ENCODE results near the gene PHETA1.

The PHETA1 gene

DNA sequence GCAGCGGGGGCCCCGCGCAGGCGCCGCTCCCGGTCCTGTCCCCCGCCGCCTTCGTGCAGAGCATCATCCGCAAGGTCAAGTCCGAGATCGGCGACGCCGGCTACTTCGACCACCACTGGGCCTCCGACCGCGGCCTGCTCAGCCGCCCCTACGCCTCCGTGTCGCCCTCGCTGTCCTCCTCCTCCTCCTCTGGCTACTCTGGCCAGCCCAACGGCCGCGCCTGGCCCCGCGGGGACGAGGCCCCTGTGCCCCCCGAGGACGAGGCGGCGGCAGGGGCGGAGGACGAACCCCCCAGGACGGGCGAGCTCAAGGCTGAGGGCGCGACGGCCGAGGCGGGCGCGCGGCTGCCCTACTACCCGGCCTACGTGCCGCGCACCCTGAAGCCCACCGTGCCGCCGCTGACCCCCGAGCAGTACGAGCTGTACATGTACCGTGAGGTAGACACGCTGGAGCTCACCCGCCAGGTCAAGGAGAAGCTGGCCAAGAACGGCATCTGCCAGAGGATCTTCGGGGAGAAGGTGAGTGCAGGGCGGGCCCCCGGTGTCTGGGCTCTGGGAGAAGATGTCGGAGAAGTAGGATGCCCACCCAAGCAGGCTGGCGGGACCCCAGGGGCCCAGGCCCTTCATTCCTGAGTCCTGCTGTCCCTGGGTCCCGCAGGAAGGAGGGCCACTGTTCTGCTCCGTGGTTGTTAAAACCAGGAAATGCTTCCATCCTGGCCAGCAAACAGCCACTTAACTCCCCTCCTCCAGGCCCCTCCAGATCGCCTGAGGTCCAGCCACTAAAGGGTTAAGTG, 48.4 kb downstream of the PHETA1 start:
- H3K4me2 ChIP-seq (ENCODE audit: low read length) = no peak overlapping the region
- no peaks in the 10 kb centered on the region for H3K36me3 ChIP-seq (replicated peaks; ENCODE audit: low read depth, low read length)
- H3K4me3 ChIP-seq (ENCODE audit: low read length) = no peak overlapping the region
- no peak overlapping the region for H3K27ac ChIP-seq (ENCODE audit: low read length)
- H3K9ac ChIP-seq (ENCODE audit: low read length) = no peak overlapping the region
- TF ChIP-seq, protein P1, sequence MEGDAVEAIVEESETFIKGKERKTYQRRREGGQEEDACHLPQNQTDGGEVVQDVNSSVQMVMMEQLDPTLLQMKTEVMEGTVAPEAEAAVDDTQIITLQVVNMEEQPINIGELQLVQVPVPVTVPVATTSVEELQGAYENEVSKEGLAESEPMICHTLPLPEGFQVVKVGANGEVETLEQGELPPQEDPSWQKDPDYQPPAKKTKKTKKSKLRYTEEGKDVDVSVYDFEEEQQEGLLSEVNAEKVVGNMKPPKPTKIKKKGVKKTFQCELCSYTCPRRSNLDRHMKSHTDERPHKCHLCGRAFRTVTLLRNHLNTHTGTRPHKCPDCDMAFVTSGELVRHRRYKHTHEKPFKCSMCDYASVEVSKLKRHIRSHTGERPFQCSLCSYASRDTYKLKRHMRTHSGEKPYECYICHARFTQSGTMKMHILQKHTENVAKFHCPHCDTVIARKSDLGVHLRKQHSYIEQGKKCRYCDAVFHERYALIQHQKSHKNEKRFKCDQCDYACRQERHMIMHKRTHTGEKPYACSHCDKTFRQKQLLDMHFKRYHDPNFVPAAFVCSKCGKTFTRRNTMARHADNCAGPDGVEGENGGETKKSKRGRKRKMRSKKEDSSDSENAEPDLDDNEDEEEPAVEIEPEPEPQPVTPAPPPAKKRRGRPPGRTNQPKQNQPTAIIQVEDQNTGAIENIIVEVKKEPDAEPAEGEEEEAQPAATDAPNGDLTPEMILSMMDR (IDR thresholded peaks at IDR 0.05; ENCODE audit: low read depth, low read length) = no peak
- TF ChIP-seq EZH2phosphoT487 (IDR thresholded peaks at IDR 0.05; ENCODE audit: low read depth) = no peak
- no peaks in the 10 kb centered on the region for H3K4me1 ChIP-seq (ENCODE audit: low read length)
- no peaks in the 10 kb centered on the region for H3K9me3 ChIP-seq (ENCODE audit: insufficient read depth, low read length)
- H2AFZ ChIP-seq (ENCODE audit: low read depth, low read length) = no peak overlapping the region
- H3K27me3 ChIP-seq (ENCODE audit: low read depth, low read length) = no peaks in the 10 kb centered on the region
- H3K79me2 ChIP-seq (ENCODE audit: low read length) = no peaks in the 10 kb centered on the region
- H4K20me1 ChIP-seq (ENCODE audit: insufficient read depth, low read length) = no peaks in the 10 kb centered on the region

DNA sequence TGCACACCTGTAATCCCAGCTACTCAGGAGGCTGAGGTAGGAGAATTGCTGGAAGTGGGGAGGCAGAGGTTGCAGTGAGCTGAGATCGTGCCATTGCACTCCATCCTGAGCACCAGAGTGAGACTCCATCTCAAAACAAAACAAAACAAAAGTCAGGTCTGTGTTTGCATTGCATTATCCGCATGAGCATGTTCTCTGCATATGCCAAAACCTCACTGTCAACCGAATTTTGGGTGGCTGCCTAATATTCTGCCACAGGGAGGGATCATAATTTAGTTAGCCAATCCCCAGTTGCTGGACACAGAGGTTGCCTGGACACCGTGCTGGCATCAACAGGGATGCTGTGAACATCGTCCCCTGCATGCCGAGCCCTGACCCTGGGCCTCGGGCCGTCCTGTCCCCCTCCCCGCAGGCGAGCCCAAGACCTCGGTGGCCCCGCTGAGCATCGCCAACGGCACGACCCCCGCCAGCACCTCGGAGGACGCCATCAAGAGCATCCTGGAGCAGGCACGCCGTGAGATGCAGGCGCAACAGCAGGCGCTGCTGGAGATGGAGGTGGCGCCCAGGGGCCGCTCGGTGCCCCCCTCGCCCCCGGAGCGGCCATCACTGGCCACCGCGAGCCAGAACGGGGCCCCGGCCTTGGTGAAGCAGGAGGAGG, 49.2 kb downstream of the PHETA1 start:
- H4K20me1 ChIP-seq (ENCODE audit: insufficient read depth, low read length) = no peaks in the 10 kb centered on the region
- no peaks in the 10 kb centered on the region for H3K27me3 ChIP-seq (ENCODE audit: low read depth, low read length)
- no peak overlapping the region for H3K27ac ChIP-seq (ENCODE audit: low read length)
- H3K4me1 ChIP-seq (ENCODE audit: low read length) = no peaks in the 10 kb centered on the region
- H2AFZ ChIP-seq (ENCODE audit: low read depth, low read length) = no peak overlapping the region
- H3K9me3 ChIP-seq (ENCODE audit: insufficient read depth, low read length) = no peaks in the 10 kb centered on the region
- TF ChIP-seq, protein P1 (IDR thresholded peaks at IDR 0.05; ENCODE audit: low read depth, low read length) = no peak
- no peak for TF ChIP-seq EZH2phosphoT487 (IDR thresholded peaks at IDR 0.05; ENCODE audit: low read depth)
- no peak overlapping the region for H3K4me3 ChIP-seq (ENCODE audit: low read length)
- H3K79me2 ChIP-seq (ENCODE audit: low read length) = no peaks in the 10 kb centered on the region
- H3K4me2 ChIP-seq (ENCODE audit: low read length) = no peak overlapping the region
- H3K36me3 ChIP-seq (replicated peaks; ENCODE audit: low read depth, low read length) = no peaks in the 10 kb centered on the region
- H3K9ac ChIP-seq (ENCODE audit: low read length) = no peak overlapping the region

DNA sequence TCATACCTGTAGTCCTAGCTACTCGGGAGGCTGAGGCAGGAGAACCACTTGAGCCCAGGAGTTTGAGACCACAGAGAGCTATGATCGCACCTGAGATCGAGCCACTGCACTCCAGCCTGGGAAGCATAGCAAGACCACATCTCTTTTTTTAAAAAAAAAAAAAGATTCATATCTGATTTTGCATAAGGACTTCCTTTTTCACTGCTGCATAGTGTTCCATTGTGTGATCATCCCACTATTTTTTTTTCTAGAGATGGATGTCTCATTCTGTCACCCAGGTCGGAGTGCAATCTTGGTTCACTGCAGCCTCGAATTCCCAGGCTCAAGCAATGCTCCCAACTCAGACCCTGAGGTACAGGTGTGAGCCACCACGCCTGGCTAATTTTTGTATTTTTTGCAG, 50.4 kb downstream of the PHETA1 start:
- H3K36me3 ChIP-seq (replicated peaks; ENCODE audit: low read depth, low read length) = no peaks in the 10 kb centered on the region
- no peaks in the 10 kb centered on the region for H3K27me3 ChIP-seq (ENCODE audit: low read depth, low read length)
- H3K27ac ChIP-seq (ENCODE audit: low read length) = no peak overlapping the region
- H3K4me2 ChIP-seq (ENCODE audit: low read length) = no peak overlapping the region
- no peak overlapping the region for H2AFZ ChIP-seq (ENCODE audit: low read depth, low read length)
- no peaks in the 10 kb centered on the region for H3K79me2 ChIP-seq (ENCODE audit: low read length)
- no peaks in the 10 kb centered on the region for H4K20me1 ChIP-seq (ENCODE audit: insufficient read depth, low read length)
- no peak for TF ChIP-seq EZH2phosphoT487 (IDR thresholded peaks at IDR 0.05; ENCODE audit: low read depth)
- TF ChIP-seq, protein P1 (IDR thresholded peaks at IDR 0.05; ENCODE audit: low read depth, low read length) = no peak
- no peak overlapping the region for H3K4me3 ChIP-seq (ENCODE audit: low read length)
- H3K9ac ChIP-seq (ENCODE audit: low read length) = no peak overlapping the region
- H3K4me1 ChIP-seq (ENCODE audit: low read length) = no peaks in the 10 kb centered on the region
- no peaks in the 10 kb centered on the region for H3K9me3 ChIP-seq (ENCODE audit: insufficient read depth, low read length)

DNA sequence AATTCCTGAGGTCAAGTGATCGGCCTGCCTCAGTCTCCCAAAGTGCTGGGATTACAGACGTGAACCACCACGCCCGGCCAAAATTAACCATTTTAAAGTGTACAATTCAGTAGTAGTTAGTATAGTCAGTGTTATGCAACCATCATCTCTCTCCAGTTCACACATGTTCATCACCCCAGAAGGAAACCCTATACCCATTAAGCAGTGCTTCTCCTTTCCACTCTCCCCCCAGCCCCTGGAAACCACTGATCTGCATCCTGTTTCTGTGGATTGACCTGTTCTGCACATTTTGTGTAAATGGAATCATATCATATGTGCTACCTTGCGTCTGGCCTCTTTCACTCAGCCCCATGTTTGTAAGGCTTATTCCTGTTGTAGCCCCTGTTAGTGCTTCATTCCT, 52.2 kb downstream of the PHETA1 start:
- Histone ChIP-seq H3K27ac (ENCODE audit: low read length) (no peak overlapping the region), H3K4me1 (ENCODE audit: low read length) (no peaks in the 10 kb centered on the region), H2AFZ (ENCODE audit: low read depth, low read length) (no peak overlapping the region), H4K20me1 (ENCODE audit: insufficient read depth, low read length) (no peaks in the 10 kb centered on the region), H3K9me3 (ENCODE audit: insufficient read depth, low read length) (no peaks in the 10 kb centered on the region), H3K9ac (ENCODE audit: low read length) (no peak overlapping the region), H3K36me3 (replicated peaks; ENCODE audit: low read depth, low read length) (no peaks in the 10 kb centered on the region), H3K79me2 (ENCODE audit: low read length) (no peaks in the 10 kb centered on the region), H3K4me2 (ENCODE audit: low read length) (no peak overlapping the region), H3K27me3 (ENCODE audit: low read depth, low read length) (no peaks in the 10 kb centered on the region), H3K4me3 (ENCODE audit: low read length) (no peak overlapping the region)
- TF ChIP-seq EZH2phosphoT487 (IDR thresholded peaks at IDR 0.05; ENCODE audit: low read depth) = no peak
- TF ChIP-seq, protein P1 (IDR thresholded peaks at IDR 0.05; ENCODE audit: low read depth, low read length) = no peak
